Fibroblast of lung (primary cell): ENCODE measurements around the gene RGS17.

Experiments
- EZH2 ChIP-seq: IDR thresholded peaks from 2 replicates; pipeline ENCODE4 v1.5.1; 2012; ENCODE audit warnings: low read length, control low read depth, mild to moderate bottlenecking; ENCODE audit errors: missing control alignments
- TF ChIP-seq, protein P1 (sequence below), 2 donors: IDR thresholded peaks in 1 of 2; conservative IDR thresholded peaks in 1 of 2; 1 replicate in 1 of 2; 2 replicates in 1 of 2; pipeline ENCODE4 v1.5.1; 2011 to 2012; ENCODE audit warnings: low read length in 2 of 2, control low read depth in 1 of 2, inconsistent platforms in 1 of 2, low read depth in 1 of 2, mild to moderate bottlenecking in 1 of 2

DNA sequence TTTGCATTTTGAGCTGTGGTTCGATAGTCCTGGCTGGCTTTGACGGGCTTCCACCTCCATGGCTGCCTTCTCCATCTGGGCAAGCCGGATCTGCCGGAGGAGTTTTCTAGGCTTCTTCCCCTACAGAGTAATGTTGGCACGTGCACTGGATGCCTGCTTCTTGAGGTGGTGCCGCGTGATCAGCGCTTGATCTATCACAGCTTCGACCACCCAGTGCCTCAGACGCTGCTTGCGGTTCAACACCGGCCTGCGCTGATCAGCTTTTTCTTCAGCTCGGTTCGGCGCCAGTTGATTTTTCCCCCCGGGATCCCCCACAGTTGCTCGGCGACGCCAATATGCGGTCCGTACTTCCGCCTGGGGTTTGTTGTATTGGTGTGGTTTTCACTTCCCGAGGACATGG, 171.7 kb downstream of the RGS17 start:
- TF ChIP-seq EZH2 = no peak
- TF ChIP-seq, protein P1, sequence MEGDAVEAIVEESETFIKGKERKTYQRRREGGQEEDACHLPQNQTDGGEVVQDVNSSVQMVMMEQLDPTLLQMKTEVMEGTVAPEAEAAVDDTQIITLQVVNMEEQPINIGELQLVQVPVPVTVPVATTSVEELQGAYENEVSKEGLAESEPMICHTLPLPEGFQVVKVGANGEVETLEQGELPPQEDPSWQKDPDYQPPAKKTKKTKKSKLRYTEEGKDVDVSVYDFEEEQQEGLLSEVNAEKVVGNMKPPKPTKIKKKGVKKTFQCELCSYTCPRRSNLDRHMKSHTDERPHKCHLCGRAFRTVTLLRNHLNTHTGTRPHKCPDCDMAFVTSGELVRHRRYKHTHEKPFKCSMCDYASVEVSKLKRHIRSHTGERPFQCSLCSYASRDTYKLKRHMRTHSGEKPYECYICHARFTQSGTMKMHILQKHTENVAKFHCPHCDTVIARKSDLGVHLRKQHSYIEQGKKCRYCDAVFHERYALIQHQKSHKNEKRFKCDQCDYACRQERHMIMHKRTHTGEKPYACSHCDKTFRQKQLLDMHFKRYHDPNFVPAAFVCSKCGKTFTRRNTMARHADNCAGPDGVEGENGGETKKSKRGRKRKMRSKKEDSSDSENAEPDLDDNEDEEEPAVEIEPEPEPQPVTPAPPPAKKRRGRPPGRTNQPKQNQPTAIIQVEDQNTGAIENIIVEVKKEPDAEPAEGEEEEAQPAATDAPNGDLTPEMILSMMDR (conservative IDR thresholded peaks at IDR 0.05 in 1 of 2, IDR thresholded peaks at IDR 0.05 in 1 of 2; ENCODE audit: low read depth in 1 of 2, low read length in 2 of 2) = no peak
